ENCODE measurements around the gene DOCK2. TPM values are rescaled to one million over a fixed set of nuclear protein-coding genes. Genes with fewer than 3 reads are reported as not detected.

DOCK2 gene
- total RNA-seq, 2 donors from 2014 or later, result 32.1 to 40.3 TPM

DNA sequence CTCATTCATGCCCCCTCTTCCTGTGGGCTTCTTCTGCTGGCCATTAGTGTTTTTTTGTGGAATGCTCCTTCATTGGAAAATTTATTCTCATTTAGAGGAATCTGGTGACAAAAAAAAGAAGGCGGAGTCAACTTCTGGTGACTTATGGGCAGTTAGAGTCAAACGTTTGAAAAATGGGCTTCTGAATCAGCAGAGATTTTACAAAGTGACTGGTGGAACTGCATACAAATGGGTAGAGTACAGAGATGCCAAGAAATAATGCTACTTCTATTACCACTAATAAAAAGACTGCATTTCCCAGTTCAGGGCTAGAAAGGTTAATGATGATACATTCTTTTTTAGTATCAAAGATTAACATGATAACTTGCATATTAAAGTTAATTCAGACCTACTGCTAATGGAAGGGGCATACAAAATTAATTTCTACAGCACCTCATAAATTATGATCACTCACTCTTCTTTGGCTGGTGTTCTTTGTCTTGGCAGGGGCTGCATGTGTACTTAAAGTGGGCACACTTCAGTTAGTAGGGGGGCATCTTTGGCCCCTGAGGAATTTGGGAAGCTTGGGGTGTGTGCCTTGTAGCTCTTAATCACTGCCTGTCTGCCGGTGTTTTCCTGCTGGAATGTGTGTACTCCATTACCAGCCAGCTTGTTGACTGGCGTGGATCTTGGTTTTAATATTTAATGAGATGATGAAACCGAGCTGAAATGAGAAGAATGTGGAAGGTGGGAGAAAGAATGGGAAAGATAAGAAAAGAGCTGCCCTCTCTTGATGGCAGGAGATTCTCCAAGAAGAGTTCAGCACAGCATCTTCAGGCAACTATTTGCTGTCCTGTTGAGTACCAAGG, 148.9 kb downstream of the DOCK2 start:
- Histone ChIP-seq H3K4me1 (ENCODE audit: control insufficient read depth in 1 of 2, low read depth in 2 of 2) (no peaks in the 10 kb centered on the region), H3K27me3 (replicated peaks; ENCODE audit: insufficient read depth) (no peaks in the 10 kb centered on the region), H3K4me3 (no peak overlapping the region), H3K9me3 (no peaks in the 10 kb centered on the region), H3K36me3 (no peaks in the 10 kb centered on the region), H3K27ac (no peak overlapping the region)
- ATAC-seq (ENCODE audit: insufficient number of reproducible peaks, low FRiP score, low read depth), result no peak
- no peak for DNase-seq (ENCODE audit: low spot score)
- TF ChIP-seq, protein P1, sequence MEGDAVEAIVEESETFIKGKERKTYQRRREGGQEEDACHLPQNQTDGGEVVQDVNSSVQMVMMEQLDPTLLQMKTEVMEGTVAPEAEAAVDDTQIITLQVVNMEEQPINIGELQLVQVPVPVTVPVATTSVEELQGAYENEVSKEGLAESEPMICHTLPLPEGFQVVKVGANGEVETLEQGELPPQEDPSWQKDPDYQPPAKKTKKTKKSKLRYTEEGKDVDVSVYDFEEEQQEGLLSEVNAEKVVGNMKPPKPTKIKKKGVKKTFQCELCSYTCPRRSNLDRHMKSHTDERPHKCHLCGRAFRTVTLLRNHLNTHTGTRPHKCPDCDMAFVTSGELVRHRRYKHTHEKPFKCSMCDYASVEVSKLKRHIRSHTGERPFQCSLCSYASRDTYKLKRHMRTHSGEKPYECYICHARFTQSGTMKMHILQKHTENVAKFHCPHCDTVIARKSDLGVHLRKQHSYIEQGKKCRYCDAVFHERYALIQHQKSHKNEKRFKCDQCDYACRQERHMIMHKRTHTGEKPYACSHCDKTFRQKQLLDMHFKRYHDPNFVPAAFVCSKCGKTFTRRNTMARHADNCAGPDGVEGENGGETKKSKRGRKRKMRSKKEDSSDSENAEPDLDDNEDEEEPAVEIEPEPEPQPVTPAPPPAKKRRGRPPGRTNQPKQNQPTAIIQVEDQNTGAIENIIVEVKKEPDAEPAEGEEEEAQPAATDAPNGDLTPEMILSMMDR (IDR thresholded peaks at IDR 0.05), result no peak

DNA sequence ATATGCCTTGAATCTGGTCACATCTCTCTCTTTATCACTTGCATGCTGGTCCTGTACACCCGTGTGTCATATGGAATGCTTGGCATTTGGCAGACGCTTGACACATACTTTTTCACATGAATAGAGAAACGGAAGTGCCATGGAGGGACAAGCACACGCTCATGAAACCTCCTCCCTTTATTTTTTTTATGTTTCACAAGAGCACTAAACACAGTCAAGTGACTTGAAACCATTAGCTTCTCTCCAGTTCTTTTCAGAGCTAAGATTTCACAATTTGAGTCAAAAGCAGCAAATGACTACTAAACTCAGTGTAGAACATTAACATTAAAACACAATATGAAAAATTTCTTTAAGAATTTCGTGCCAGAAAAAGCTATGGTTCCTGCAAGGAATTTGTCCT, 151.1 kb downstream of the DOCK2 start:
- Histone ChIP-seq H3K4me1 (ENCODE audit: control insufficient read depth in 1 of 2, low read depth in 2 of 2) (no peaks in the 10 kb centered on the region), H3K4me3 (no peak overlapping the region), H3K9me3 (no peaks in the 10 kb centered on the region), H3K27ac (no peak overlapping the region), H3K36me3 (no peaks in the 10 kb centered on the region), H3K27me3 (replicated peaks; ENCODE audit: insufficient read depth) (no peaks in the 10 kb centered on the region)
- no peak for ATAC-seq (ENCODE audit: insufficient number of reproducible peaks, low FRiP score, low read depth)
- DNase-seq (ENCODE audit: low spot score), result no peak
- TF ChIP-seq, protein P1 (IDR thresholded peaks at IDR 0.05), result no peak

DNA sequence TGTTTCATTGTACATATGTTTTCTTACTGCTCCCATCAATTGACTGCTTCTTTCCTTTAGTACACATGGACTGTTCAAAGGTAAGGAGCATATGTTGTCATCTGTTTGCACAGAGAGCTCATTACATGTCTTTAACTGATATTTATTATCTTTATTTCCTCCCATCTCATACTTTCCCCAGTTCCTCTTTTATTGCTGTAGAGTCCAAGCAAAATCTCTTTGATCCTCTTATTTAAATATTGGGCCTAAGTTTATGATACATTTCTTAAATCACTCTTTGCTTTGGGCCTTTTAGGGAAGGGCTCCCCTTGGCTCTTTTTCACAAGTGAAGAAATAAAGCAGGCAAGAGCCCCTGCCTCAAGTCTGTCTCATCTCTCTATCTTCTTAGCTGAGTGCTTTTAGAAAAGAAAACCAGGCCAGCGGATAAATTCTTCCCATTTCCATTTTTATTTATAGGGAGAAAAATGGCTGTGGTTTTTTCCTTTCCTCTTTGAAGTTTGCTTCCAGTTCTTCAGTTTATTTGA, 152.4 kb downstream of the DOCK2 start:
- TF ChIP-seq, protein P1 (IDR thresholded peaks at IDR 0.05), result no peak
- no peak for ATAC-seq (ENCODE audit: insufficient number of reproducible peaks, low FRiP score, low read depth)
- H3K27me3 ChIP-seq (replicated peaks; ENCODE audit: insufficient read depth), result no peaks in the 10 kb centered on the region
- H3K27ac ChIP-seq, result no peak overlapping the region
- H3K4me3 ChIP-seq, result no peak overlapping the region
- no peaks in the 10 kb centered on the region for H3K4me1 ChIP-seq (ENCODE audit: control insufficient read depth in 1 of 2, low read depth in 2 of 2)
- no peaks in the 10 kb centered on the region for H3K9me3 ChIP-seq
- no peaks in the 10 kb centered on the region for H3K36me3 ChIP-seq
- no peak for DNase-seq (ENCODE audit: low spot score)

DNA sequence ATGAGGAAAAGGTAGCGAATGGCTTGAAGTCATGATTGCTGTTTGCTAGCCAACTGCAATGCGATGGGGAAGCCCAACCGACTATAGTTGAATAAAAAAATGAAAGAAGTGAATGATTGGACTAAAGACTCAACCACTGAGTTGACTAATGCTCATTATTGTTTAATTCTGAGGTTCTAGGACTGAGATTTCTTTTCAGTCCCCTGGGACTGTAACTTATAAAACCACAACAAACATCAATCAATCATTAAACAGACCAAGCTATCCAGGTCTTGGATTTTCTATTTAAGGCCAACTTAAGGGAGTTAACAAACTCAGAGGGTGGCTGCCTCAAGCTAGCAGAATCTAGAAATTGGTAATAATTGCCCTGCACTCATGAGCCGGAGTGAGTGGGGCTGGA, 154.2 kb downstream of the DOCK2 start:
- DNase-seq (ENCODE audit: low spot score) (no peak), ATAC-seq (ENCODE audit: insufficient number of reproducible peaks, low FRiP score, low read depth) (no peak)
- Histone ChIP-seq H3K4me3 (no peak overlapping the region), H3K36me3 (no peaks in the 10 kb centered on the region), H3K27ac (no peak overlapping the region), H3K9me3 (no peaks in the 10 kb centered on the region), H3K4me1 (ENCODE audit: control insufficient read depth in 1 of 2, low read depth in 2 of 2) (no peaks in the 10 kb centered on the region), H3K27me3 (replicated peaks; ENCODE audit: insufficient read depth) (no peaks in the 10 kb centered on the region)
- TF ChIP-seq, protein P1 (IDR thresholded peaks at IDR 0.05), result no peak

DNA sequence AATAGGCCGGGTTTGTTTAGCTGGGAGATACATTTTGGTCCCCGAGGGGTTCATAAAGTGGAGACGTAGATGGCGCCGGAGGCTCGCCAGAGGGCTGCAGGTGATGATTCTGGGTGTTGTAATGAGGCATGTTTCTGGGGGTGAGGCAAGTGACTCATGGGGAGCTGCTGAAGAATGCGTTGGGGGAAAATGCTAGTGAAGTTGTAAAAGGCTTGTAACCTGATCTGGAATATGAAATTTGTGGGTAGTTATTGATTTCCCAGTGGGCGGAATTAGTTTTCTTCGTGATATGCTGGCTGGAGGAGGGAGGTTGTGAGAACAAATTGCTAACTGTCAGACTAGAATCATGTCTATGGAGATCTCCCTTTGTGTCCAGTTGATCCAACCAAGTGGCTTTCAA, 158.3 kb downstream of the DOCK2 start:
- no peaks in the 10 kb centered on the region for H3K27me3 ChIP-seq (replicated peaks; ENCODE audit: insufficient read depth)
- H3K9me3 ChIP-seq, result no peaks in the 10 kb centered on the region
- no peak for ATAC-seq (ENCODE audit: insufficient number of reproducible peaks, low FRiP score, low read depth)
- TF ChIP-seq, protein P1 (IDR thresholded peaks at IDR 0.05), result no peak
- no peaks in the 10 kb centered on the region for H3K36me3 ChIP-seq
- no peaks in the 10 kb centered on the region for H3K4me1 ChIP-seq (ENCODE audit: control insufficient read depth in 1 of 2, low read depth in 2 of 2)
- H3K27ac ChIP-seq, result no peak overlapping the region
- no peak overlapping the region for H3K4me3 ChIP-seq
- DNase-seq (ENCODE audit: low spot score), result no peak
